Activated CD4-positive, alpha-beta T cell treated with anti-CD3 and anti-CD28 coated beads, Interleukin-2, amount 50 U/mL, for 48 hours (primary cell): ENCODE results near the gene TBPL1.
"Not testable (repeated sequence)": the region's sequence is repeated elsewhere in the genome, so short reads cannot be mapped to it uniquely, and the experiment has no call there.

Experiments used
- DNase-seq, 2 experiments: peaks; one replicate each; pipeline ENCODE4 v3.0.0-alpha.2; 2020

The TBPL1 gene

DNA sequence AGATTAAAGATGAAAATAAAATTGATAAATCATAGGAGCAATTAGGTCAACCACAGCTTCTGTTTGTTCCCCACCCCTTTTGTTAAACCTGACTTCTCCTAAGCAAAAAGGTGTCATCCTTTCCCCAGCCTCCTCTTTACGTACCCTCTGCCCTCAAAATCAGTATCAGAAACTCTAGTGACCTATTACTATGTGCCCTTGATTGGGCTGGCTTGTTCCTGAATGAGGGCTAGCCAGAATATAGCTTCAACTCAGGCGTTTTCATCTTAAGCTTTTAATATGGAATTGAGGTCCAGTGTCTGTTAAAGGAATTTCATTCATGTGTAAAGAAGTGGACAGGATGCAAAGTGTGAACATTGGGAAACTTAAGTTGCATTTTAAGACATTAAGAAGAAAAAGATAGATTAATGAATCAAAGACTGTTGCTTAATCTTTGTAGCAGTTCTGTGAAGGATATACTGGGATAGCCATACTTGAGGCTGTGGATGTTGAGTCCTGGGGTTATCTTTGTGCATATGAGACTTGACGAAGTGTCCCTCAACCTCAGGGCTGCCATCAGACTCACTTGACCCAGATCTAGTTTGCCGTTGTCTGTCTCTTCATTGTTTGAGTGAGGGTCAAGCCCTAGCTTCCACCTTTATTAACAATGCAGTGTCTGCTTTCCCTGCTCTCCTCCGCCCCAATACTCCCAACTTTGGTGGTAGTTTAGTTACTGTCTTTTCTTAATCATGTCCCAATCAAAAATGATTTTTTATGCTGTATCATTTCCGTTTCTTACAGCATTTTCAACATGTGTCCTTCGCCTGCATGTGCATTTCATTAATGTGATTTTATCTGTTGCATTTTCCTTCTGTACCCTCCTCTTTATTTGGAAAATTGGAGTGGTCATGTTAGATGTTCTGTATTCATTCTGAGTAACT, 1.9 kb downstream of the TBPL1 start:
- DNase-seq, result no peak

GRCh38 chr6:133955582-133956415, 2.8 kb downstream of the TBPL1 start:
- no peak for DNase-seq

DNA sequence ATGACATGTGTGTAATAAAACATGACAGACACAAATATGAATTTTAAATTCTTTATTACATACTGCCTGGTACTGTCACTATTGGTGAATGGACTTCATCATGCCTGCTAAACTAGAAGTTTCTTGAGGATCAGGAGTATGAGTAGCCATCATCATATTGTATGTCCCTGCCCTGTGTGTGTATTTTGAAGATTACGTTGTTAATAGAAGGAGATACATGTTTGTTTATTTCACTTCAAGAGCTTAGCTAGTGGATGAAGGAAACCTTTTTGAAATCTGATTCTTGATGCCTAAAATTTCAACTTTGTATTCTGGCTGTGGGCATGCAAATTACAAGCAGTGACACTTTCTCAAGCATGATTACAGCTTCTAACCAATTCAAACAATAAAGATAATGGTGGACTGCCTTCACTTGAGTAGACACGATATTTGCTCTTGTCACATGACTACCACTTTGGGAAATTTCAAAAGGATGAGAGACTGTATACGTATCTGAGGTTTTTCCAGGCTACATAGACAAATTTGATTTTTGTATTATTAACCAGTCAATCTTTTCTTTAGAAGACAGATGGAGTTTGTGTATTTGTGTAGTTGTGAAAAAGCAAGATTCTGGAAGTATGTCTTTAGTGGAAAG, 3.5 kb downstream of the TBPL1 start:
- no peak for DNase-seq

DNA sequence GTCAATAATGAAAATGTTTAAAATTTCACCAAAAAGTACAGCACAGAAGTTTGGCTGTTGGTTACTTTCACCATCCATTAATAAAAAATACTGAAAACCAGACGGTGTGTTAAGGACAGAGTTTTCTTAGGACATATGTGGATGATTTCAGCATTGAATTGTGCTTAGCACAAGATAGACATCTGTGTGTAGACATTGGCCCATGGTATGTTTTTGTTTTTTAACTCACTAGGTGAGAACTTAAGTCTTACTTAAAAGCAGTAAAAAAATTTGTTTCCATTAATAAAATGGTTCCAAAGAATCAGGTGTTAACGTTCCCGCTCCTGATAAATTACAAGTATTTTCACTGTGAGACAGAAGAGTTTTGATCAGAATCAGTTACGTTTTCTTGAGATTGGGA, 4.2 kb downstream of the TBPL1 start:
- DNase-seq, result no peak

DNA sequence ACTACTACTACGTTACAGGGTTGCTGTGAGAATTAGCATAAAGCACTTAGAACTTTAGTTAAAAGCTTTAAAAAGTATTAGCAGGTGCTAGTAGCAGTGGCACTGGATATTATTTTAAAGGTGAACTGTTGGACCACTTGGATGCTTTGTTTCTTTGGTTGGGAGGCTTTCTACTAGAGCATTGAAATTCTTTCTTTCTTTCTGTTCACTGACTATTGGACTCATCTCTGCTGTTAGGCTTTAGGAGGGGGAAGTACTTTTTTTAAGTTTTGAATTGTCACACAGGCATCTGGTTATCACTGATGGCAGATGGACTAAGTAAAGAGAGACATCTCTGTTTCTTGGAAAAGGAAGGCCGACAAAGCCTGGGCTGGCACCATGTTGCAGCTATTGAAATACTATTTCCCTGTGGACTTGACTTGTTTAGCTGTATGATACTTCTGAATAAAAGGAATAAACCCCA, 4.8 kb downstream of the TBPL1 start:
- no peak for DNase-seq

DNA sequence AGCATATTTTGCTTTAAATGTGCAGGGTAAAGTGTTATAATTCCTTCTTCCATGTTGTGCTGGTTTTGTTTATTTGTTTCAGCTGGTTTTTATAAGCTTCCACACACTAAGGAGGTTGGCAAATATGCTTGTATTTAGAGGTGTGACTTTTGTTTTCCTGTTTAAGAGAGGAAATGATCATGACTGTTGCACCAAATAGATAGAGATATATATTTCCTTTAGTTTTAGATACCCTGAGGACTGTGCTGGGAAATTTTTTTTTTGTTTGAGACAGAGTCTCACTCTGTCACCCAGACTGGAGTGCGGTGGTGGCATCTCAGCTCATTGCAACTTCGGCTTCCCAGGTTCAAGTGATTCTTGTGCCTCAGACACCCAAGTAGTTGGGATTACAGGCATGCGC, 5.8 kb downstream of the TBPL1 start:
- no peak for DNase-seq

DNA sequence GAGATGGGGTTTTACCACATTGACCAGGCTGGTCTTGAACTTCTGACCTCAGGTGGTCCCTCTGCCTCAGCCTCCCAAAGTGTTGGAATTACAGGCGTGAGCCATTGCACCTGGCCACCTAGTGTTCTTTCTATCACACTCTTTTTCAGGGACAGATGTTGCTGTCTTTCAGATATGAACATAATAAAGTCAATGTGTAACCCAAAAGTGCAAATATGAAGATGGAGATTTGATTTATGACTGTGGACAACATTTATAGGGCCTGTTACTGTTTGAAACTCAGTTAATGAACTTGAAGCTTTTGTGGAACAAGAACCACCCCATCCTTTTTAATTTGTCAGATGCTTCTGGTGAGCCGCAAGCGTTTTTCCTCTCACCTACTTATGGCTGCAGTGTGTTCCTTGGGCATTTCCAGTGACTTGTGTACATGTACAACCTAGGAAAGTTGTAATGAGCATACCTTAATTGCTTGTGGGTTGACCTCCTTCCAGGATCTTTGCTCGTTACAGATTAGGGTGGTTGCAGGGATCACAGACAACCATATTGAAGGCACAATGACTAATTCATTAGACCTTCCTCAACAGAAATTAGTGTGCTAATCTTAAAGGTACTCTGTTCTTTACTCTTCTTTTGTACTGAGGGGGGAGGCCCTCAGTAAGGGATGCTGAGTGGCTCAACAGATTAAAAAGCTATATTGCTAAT, 6.8 kb downstream of the TBPL1 start:
- no peak for DNase-seq

- no peak for DNase-seq
Measured at GRCh38 chr6:133961831-133962230, 8.8 kb downstream of the TBPL1 start.

- DNase-seq, result no peak
Measured at GRCh38 chr6:133964052-133964451, 11.0 kb downstream of the TBPL1 start.

DNA sequence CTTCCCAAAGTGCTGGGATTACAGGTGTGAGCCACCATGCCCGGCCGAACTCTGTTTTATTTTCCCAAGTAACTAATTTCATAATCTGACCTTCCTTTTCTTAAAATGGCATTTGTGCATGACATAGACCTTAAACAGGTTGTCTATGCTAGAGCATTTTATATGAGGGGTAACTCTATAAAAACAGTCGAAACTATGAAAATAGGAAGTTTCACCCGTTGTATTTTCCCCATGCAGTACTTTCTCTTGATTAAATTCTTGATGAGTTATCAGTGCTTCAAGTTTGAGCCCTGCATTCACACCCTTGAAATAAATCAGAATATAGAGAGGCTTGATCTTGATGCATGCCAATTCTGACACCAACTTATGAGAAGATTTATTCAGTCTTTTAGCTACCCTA, 11.7 kb downstream of the TBPL1 start:
- no peak for DNase-seq

DNA sequence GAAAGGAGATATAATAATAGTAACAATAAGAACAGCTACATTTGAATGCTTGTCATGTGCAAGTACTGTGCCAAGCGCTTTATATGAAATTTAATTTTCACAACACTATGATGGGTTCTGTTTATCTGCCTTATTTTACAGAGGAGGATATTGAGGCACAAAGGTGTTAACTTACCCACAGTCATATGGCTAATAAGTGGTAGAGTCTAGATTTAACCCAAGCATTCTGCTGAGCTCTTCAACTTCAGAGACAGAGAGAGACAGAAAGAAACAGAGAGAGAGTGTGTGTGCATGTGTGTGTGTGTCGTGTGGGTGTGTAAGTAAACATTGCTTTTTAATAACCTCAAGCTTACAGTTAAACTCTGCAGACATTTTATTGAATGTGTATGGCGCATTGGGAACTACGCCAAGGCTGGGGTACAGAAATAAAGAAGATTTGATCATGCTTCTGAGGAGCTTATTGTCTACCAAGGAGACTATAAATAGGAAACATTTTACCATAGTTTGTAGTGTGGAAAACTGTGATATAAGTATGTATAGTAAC, 12.9 kb downstream of the TBPL1 start:
- no peak for DNase-seq

DNA sequence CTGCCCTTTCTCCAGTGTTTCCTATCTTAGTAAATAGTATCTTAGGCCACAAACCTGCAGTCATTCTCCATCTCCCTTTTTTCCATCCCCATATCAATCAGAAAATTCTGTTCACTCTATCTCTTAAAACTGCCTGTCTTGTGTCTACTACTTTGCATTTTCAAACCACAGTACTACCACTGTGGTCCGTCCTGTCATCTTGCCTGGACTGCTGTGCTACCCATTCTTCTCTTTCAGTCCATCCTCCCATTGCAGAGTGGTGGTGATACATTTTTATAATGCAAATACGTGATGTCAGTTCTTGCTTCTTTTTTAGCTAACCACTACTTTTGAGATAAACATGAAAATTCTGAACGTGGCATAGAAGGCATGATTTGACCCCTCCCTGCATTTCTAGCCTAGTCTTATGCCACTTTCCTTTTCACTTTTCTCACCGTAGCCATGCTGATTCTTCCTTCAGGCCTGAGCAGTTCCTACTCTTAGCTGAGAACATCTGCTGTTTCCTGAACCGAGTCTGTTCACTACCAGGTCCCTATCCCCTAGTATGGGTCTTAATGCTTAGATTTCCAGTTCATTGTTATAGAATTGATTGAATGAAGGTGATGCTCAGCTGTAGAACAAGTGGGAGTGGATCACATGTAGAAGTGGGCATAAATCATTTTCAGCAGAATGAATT, 13.8 kb downstream of the TBPL1 start:
- no peak for DNase-seq

GRCh38 chr6:133967347-133967746, 14.3 kb downstream of the TBPL1 start:
- DNase-seq, result no peak

- not testable (repeated sequence) for DNase-seq
Measured at GRCh38 chr6:133967835-133968234, 14.8 kb downstream of the TBPL1 start.

DNA sequence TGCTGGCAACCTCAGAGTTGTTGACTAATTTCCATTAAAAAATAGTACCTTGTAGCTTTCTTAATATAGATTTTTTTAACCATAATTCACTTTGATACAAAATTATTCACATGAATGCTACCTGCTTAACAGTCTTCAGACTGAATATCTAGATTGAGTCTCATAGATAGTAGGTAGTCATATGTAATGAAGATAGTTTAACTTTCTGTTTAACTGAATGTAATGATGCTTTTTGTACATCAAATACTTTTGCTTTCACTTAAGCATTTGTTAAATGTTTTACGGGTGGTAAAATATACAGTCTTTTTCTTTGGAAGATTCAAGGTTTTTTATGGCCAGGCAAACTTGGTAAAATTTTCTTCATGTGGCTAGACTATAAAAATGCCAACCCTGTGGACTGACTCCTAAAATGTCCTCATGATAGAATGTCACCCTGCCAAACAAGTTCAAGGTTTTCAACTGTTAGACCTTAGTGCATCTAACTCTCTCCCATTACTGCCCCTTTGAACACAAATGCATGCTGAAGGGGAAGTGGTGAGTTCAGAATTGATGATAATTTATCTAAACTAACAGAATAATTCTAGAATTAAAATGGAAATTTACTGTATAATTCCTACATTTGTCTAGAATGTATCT, 16.4 kb downstream of the TBPL1 start:
- no peak for DNase-seq

DNA sequence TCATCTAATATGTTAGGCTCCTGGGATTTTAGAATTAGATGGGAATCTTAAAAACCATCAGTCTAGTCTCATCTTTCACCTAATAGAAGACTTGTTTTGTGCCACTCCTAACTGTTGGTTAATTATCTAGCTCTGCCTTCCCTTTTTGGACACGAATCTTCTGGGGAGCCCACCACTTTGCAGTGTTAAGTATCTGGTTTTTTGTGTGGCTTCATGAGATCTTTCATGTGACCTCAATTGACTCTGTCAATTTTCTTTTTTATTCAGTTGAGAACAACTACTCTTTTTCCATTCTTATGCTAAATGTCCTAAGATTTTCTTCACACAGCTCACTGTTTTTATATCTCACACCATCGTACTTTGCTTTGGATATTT, 16.9 kb downstream of the TBPL1 start:
- DNase-seq, result no peak

DNA sequence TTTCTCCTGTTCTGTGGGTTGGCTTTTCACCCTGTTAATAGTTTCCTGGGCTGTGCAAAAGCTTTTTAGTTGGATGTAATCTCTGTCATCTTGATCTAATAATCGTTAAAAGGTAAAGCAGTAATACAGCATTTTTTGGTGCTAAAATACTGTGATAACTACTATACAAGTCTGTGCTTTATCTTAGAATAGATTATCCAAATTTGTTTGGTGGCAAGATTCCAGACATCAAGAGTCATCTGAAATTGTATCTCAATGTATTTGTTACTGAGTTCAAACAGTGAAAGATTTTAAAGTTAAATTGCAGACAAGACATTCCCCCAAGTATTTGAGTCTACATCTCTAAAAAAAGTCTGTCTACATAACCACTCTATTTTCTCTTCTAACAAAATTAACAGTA, 18.8 kb downstream of the TBPL1 start:
- no peak for DNase-seq

- no peak for DNase-seq
Measured at GRCh38 chr6:133972388-133972787, 19.4 kb downstream of the TBPL1 start.

GRCh38 chr6:133973109-133973971, 20.3 kb downstream of the TBPL1 start:
- no peak for DNase-seq
